GM19452 (cell line): ENCODE measurements around the gene CRACR2A.

Experiments used
- ATAC-seq: cut with Tn5 transposase; IDR thresholded peaks from one replicate; pipeline ENCODE4 v1.9.1; 2021; ENCODE audit not compliant: unreplicated experiment

CRACR2A gene

DNA sequence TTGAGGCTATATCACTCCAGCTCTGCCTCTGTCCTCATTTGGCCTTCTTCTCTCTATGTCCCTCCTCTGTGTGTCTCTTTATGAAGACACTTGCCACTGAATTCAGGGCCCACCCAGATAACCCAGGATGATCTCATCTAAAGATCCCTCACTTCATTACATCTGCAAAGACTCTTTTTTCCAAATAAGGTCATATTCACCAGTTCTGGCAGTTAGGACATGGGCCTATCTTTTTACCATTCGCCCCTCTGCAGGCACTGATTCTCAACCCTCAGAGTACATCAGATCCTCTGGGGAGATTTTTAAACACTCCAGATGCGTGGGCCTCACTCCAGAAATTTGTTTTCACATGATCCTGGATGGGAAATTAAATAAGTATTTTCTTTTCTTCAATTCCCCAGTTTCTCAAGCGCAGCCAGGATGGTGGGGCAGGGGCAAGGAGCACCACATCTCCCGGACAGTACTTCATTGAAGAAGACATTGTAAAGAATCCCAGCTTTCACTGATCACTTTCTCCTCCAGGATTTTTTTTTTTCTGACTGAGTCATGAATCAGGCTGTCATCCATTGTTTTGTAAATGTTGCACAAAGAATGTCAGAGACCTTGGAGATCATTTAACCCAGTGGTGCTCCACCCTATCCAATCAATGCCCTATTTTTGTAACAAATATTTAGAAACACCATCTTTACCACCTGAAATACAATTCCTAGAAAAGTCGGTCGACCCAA is 27.4 kb downstream of the CRACR2A start:
- no peak for ATAC-seq

DNA sequence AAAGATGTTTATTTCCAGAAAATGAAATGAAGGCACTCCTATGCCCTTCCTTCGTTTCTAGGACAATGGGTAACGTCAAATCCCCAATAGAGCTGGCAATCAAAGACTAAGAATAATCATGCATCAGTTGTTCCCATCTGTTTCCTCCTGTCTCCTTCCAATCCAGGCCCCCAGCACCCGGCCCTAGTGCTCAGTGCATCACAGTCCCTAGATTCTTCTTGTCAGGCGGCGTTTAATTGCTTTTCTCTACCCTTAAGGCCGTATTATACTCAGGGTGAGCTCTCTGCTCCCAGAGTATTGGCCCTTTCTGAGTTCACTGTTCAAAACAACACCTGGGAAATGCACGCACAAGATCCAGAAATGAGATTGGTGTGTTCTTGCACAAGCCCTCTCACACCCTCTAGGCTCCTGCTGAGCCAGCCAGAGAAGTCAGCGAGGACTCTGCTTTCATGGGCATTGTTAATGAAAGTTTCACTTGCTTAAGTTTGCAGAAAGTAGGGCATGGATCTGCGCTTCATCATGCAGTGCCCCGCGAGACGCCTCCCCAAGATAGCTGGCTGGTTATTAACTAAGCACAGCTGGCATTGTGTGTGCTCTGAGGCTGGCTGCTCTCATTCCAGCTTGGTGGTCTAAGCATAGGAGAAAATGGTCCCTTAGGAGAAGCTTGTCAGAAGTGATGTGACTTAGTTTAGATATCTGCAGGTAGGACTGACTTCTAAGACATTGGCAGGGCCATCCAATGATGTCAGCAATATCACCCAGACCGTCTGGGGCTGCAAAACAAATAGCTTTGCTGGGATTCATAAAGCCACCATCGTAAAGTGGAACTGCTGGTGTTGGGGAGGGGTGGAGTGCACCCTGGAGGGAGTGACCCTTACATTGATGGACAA is 28.7 kb downstream of the CRACR2A start:
- no peak for ATAC-seq

DNA sequence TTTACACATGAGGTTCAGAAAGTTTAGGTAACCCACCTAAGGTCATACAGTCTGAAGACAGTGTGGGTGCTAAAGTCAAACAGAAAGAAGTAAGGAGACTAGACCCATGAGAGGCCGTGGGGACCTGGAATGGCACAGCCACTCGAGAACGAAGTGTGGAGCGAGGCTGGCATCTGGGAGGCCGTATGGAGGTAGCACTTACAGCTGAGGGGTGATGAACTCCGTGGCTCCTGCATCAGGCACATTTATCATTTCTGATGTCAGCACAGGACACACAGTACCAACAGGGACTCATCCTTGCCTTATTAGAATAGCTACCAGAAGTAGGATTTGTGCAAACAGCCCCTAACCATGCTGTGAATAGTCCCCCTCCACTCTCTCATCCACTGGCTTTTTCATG is 30.5 kb downstream of the CRACR2A start:
- no peak for ATAC-seq

DNA sequence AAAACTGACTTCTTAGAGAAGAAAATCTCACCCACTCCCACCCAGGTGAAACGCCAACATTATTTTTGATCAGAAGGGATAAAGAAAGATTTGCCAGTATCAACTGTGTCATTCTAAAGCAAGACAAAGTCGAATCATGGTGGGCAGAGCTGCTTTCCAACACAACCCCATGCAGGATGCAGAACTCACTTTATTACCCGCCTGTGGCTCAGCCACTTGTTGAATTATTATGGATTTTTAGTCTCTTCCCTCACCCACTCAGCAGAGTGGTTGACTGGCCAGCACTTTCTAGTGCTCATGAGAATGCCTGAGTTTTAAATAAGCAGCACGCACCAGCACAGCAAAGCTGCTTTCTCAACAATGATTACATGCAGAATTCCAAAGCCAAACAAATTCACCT is 32.1 kb downstream of the CRACR2A start:
- ATAC-seq, result no peak

DNA sequence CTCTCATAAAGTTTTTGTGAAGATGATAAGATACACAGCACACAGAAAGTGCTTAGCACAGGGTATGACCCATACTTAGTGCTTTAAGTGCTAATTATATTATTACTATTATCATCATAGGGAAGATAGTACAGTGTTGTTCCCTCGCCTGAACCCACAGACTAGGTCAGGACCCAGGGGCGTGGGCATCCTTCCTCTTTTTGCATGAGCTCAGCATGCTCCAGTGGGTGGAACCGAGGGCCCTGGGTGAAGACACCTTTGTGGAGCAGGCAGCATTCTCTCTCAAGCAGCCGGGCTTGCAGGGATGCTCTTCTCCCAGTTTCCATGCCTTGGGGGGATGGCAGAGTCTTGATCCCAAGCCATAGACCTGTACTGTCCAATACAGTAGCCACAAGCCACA is 34.8 kb downstream of the CRACR2A start:
- no peak for ATAC-seq

DNA sequence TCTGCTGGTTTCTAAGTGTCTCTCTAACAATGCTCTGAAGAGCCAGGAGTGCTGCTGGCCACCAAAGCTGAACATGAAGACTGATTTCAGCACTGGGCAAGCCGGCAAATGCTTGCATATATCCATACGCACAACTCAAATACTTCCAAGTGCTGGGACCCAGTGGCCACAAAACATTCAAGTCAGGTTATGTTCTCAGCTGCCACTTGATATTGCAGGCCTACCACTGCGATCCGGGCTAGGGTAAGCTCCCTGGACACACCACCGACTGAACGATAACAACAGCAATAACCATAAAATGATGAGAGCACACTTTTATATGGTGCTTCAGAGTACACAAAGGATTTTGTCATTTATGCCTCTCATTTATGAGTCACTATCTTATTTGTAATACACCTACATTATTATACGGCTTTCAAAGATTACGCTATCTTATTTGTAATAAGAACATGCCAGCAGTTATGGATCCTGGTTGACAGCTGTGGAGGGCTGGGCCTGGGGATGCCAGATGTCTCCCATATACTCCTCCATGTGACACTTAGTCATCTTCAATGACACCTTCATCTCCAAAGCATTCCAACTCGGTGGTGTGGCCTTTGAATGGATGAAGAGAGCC is 35.5 kb downstream of the CRACR2A start:
- ATAC-seq, result no peak

DNA sequence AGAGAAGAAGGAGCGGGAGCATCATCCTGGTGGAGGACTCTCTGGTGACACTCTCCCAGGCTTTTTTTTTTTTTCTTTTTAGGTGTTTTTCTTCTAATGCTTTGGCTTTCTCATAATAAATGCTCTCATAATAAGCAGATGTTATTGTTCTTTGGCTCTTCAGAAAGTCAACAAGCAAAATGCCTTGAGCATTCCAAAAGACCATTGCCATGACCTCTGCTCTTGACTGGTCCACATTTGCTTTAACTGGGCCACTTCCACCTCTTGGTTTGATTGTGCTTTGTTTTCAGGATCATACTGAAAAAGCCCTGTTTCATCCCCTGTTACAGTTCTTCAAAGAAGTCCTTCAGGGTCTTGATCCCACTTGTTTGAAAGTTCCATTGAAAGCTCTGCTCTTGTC is 36.9 kb downstream of the CRACR2A start:
- ATAC-seq, result no peak

DNA sequence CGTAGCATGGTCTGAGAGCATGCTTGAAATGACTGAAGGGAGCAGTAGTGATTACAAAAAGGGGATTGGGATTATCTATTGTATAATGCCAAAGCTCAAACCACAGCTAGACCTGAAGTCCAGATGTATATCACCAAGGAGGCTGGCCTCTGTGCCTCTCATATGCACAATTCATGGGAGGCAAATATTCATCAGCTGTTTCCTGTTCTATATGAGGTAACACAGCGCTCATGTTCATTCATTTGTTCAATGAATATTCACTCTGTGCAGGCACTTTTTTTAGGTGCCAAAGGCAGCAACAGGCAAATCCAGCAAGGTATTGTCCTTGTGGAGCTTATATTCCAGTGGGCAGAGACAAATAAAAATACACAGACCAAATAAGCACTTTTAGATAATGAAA is 39.0 kb downstream of the CRACR2A start:
- no peak for ATAC-seq

DNA sequence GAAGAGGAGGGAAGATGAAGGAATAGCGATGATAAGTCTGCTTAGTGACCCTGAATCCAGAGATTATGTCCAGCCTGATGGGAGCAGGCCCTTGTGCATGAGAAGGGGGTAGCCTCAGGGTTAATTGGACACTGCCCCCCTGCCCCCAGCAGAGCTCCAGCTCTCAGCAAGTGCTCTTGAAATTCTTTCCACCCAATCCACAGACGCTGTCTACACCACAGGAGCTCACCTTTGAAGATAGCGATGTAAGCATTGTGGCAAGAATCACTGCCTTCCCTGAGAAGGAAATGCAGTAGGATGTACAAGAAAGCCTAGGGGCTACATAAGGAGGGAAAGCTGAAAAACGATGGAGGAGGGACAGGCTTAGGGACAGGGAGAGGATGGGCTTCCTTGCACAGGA is 39.4 kb downstream of the CRACR2A start:
- ATAC-seq, result no peak

DNA sequence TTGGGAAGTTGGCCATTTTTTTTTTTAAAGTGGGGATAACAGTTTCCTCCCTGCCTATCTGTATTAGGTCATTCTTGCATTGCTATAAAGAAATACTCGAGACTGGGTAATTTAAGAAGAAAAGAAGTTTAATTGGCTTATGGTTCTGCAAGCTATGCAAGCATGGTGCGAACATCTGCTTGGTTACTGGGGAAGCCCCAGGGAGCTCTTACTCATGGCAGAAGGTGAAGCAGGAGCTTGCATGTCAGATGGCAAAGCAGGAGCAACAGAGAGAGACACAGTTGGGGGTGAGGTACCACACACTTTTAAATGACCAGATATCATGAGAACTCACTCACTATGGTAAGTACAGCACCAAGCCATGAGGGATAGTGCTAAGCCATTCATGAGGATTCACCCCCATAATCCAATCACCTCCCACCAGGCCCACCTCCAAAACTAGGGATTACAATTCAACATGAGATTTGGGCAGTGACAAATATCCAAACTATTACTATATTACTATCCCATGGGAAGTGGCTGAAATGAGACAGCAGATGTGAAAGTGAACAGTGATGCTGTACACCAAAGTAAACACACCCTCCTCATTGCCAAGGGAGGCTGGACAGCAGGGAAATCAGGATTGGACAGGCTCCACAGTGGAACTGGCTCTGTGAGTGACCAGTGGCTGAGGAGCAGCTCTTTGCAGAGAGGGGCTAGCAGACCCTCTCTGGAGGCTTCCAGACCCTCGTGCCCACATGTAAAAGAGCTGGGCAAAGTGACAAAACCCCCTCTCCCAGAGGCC is 40.5 kb downstream of the CRACR2A start:
- ATAC-seq, result no peak

DNA sequence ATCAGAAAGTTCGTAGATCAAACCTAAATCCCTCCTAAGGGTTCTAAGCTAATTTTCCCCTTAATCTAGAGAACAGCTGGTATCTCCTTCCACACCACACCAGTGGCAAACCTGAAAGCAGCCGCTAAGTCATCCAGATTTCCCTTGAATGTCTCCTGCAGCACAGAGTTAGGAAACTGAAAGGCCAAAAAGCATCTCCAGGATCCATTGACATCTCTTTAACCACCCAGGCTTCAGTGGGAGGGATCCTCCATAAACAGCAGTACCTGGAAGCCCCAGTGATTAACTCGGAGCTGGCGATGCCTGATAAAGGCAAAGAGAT is 47.6 kb downstream of the CRACR2A start:
- ATAC-seq, result no peak

DNA sequence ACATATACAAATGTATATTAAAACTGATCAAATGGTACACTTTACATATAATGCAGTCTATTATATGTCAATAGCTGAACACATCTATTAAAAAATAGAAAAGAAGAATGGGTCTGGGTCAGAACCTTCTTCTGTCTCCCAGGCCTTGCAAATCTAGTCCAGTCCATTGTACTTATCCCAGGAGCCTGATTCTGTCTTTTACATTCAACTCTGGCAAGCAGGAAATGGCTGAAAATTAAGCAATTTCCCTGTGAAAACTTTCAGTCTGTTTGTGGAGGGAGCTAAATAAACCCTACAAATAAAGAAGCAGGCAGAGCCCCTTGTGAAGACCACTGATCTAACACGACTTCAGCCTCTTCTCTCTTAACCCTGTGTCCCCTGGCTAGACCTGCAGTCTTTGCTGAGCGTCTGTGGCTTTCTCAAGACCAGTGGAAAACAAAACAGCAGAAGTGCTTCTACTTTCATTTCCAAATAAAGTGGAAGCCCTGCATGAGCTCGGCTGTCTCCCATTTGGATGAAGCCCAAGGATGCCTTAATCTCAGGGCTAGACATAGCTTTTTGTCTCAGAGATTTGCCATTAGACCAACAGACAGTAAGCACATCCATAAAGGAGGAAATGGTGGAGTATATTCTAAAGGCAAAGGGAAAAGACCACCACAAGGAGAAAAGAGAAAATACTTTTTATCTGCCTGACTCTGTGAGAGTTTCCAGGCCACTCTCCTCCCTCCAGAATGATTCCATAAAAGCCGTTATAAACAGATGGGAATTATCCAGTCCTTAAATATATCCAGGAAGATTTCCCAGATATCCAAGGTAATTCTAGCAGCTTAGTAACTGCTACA is 48.2 kb downstream of the CRACR2A start:
- no peak for ATAC-seq

DNA sequence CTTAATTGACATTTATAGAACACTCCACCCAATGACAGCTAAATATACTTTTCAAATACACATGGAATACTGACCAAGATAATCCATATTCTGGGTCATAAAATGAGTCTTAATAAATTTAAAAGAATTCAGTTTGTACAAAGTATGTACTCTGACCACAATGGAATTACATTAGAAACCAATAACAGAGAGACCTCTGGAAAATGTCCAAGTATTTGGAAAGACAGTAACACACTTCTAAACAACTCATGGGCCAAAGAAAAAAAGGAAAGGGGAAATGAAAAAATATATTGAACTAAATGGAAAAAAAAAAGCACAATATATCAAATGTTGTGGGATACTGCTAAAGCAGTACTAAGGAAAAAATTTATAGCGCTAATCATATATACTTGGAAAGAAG is 52.0 kb downstream of the CRACR2A start:
- no peak for ATAC-seq

DNA sequence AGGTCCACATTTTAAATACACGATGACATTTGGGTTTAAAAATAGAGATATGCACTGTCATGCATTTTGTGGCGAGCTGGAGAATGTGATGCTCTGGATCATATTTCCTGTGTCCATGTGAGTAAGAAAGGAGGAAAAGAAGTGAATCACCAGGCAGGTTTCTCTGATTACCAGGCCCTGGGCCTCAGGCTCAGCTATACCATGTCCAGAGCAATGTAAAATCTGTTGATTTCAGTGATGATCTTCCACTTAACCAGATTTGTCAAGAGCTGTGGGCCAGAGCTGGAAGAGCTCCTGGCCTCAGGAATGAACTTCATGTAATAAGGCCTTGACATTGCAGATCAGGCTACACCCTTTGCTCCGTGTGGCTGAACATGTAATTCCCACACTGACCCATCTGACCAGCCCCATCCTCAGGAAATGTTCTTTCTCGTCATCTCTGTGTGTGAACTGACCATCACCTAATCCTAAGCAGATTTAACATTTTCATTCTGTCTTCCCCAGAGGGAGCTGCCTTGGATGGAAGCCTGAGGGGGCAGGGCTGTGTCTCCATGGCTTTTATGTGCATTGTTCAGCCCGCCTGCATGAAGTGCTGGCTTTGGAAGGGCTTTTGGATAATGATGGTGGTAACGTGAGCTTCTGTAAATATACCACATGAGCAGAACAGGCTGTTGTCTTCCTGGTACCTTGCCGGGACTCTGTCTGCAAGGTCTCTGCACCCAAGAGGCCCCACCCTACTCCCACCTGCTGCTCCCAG is 54.5 kb downstream of the CRACR2A start:
- ATAC-seq, result no peak

DNA sequence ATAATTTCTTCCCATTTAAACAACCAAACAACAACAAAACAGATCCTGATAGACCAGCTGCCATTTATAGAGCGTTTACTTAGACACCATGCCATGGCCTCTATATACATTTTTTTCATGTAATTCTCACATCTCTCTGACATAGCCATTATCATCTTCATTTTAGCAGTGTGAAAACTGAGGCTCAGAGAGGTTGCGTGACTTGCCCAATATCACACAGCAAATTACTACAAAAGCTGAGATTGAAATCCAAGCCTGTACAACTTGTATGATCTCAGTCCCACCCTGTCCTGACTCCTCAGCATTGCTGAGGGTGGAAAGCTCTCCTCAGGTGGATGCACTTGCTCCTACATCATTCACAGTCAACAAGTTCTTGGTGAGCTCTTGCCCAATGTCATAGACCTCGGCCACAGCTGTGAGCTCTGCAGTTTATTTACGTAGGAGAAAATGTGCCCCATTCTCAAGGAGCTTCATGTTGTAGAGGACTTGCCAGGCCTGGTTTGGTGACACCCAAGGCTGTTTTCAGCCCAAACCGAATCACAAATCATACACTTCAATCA is 55.5 kb downstream of the CRACR2A start:
- no peak for ATAC-seq

DNA sequence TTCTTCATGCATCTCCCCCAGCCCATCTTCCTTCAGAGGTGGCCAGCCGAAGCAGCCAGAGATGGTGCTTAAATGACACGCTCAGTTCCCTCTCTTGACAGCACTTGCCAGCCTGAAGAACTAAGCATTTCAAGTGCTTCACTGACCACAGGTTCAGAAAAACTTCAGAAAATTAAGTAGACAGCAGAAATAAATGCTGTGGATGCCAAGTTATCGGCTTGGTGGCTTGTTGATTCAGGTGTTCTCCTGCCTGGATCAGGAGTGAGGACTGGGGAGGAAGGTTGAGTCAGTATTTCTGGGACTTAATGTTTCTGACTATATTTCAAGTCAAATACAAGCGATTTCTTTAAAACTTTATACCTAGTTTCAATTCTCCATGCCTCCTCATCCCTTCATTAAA is 58.2 kb downstream of the CRACR2A start:
- ATAC-seq, result no peak

DNA sequence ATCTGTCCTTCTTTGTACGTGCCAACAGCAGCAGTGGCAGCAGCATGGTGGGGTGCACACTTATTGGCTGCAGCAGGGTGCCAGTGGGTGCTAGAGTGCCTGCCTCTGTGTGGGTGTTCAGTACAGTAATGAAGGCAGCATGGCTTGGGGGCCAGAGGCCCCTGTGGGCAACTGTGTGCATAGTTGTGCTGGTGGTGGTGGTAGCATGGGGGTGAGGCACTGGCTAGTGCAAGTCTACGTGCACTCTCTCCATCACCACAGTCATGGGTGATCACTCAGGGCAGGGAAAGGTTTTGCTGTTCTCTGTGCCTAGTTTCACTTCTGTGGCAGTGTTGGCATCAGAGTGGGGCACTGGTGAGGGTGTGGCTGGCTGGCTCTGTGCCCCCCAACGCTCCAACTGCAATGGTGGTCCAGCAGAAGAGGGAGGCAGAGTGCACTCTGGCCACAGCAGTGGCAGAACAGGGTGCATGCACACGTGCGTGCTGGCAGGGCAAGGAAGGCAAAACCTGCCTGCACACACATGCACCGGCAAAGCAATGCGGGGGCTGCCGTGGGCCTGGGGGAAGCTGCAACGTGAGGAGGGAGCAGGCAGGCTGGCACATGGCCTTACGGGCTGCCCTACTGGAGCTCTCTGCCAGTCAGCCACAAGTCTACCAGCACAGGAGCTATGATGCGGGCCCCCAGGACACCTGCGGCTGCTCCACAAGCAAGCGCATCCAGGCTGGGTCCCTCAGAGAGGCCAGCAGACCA is 60.1 kb downstream of the CRACR2A start:
- no peak for ATAC-seq

DNA sequence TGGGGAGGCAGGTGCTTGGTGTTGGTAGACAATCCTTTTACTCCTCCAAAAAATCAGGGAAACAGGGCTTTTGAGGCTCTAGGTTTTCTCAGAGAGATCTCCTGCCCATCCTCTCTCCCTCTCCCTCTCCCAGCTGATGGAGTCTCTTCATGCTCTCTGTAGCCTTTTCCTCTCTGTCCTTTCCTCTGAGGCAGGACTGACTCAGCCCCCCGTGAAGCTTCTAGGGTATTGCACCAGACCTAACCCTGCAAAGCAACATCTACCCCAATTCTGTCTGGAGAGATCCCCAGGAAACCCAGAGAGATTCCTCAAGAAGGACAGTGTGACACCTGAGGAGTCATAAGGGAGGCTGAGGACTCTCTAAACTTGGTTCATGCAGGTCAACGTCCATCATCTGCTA is 66.4 kb downstream of the CRACR2A start:
- ATAC-seq, result no peak

DNA sequence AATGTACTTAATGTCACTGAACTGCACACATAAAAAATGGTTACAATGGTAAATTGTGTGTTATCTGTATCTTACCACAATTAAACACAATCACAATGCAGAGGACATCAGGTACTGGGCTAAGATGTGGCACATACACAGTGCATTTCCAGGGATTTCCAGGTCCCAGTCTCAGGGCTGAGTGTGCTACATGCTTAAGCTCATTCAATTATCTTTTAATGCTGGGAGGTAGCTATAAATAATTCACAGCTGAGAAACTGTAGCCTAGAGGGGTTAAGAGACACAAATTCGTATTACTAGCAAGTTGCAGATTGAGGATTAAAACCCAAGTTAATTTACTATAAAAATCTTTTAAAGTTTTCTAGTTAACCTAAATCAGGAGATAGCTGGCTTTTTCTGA is 67.1 kb downstream of the CRACR2A start:
- no peak for ATAC-seq
